NOMO-1 treated with dmso at 0.1 percent for 144 hours (cell line): ENCODE measurements around the gene NKPD1.
A peak's percentile ranks its signal among the peaks of the same experiment; 100 is the strongest.

Experiments used
- DNase-seq: peaks from one replicate; lab custom pipeline; 2025; ENCODE audit not compliant: unreplicated experiment; lab: John Stamatoyannopoulos, UW

Gene NKPD1

GRCh38 chr19:45156751-45157150, 4.0 kb downstream of the NKPD1 start:
- no peak for DNase-seq

- no peak for DNase-seq
These were observed 4.7 kb downstream of the NKPD1 start for GRCh38 chr19:45156011-45156630.

- DNase-seq, result peak; percentile 12
These were observed 6.5 kb downstream of the NKPD1 start for GRCh38 chr19:45154064-45154827.

- no peak for DNase-seq
These were observed 7.3 kb downstream of the NKPD1 start for GRCh38 chr19:45153339-45154063.

- no peak for DNase-seq
These were observed 8.1 kb downstream of the NKPD1 start for GRCh38 chr19:45152504-45153338.

GRCh38 chr19:45151821-45152503, 8.8 kb downstream of the NKPD1 start:
- no peak for DNase-seq

GRCh38 chr19:45151320-45151719, 9.5 kb downstream of the NKPD1 start:
- DNase-seq, result no peak

GRCh38 chr19:45150751-45151281, 10.0 kb downstream of the NKPD1 start:
- no peak for DNase-seq

GRCh38 chr19:45150180-45150579, 10.6 kb downstream of the NKPD1 start:
- no peak for DNase-seq

- no peak for DNase-seq
These were observed 11.7 kb downstream of the NKPD1 start for GRCh38 chr19:45149129-45149528.

- no peak for DNase-seq
These were observed 12.7 kb downstream of the NKPD1 start for GRCh38 chr19:45147835-45148676.

GRCh38 chr19:45146741-45147205, 14.0 kb downstream of the NKPD1 start:
- no peak for DNase-seq

GRCh38 chr19:45146251-45146650, 14.5 kb downstream of the NKPD1 start:
- no peak for DNase-seq

GRCh38 chr19:45145270-45146189, 15.3 kb downstream of the NKPD1 start:
- DNase-seq, result no peak

GRCh38 chr19:45144431-45145269, 16.1 kb downstream of the NKPD1 start:
- DNase-seq, result no peak

GRCh38 chr19:45142726-45143110, 18.1 kb downstream of the NKPD1 start:
- no peak for DNase-seq

GRCh38 chr19:45142016-45142725, 18.6 kb downstream of the NKPD1 start:
- no peak for DNase-seq
